Keratinocyte (primary cell): ENCODE measurements around the gene PPME1. TPM values are rescaled to one million over a fixed set of nuclear protein-coding genes. Genes with fewer than 3 reads are reported as not detected.
"Not testable (repeated sequence)": the region's sequence is repeated elsewhere in the genome, so short reads cannot be mapped to it uniquely, and the experiment has no call there.

Experiments
- DNase-seq: peaks from one replicate; pipeline ENCODE4 v3.0.0-alpha.2; 2011; ENCODE audit warnings: low read depth, missing footprints, low spot score
- FAIRE-seq: peaks from 2 replicates; lab custom pipeline; 2011; peaks lifted over from hg19 to GRCh38; lab: Jason Lieb, UNC
- H2AFZ ChIP-seq: 2 replicates; pipeline ENCODE4 v1.6.0; 2012; ENCODE audit warnings: low read length, control low read depth, inconsistent platforms; ENCODE audit not compliant: control insufficient read depth
- H3K27ac ChIP-seq: 2 replicates; pipeline ENCODE4 v1.5.1; 2011; ENCODE audit warnings: low read length; ENCODE audit not compliant: control insufficient read depth, insufficient read depth
- H3K27me3 ChIP-seq: 3 replicates; pipeline ENCODE4 v1.6.0; 2011; ENCODE audit warnings: low read length; ENCODE audit not compliant: control insufficient read depth, insufficient read depth; ENCODE audit errors: extremely low read depth
- H3K36me3 ChIP-seq, 2 experiments: 2 replicates in 1 of 2; 3 replicates in 1 of 2; pipeline ENCODE4 v1.5.1; 2011; ENCODE audit warnings: low read length in 2 of 2, mild to moderate bottlenecking in 1 of 2; ENCODE audit not compliant: control insufficient read depth in 2 of 2, insufficient read depth in 2 of 2; ENCODE audit errors: extremely low read depth in 1 of 2
- H3K4me1 ChIP-seq: 3 replicates; pipeline ENCODE4 v1.5.1; 2011; ENCODE audit warnings: low read length; ENCODE audit not compliant: control insufficient read depth, insufficient read depth; ENCODE audit errors: extremely low read depth
- H3K4me2 ChIP-seq: 3 replicates; pipeline ENCODE4 v1.6.0; 2011; ENCODE audit warnings: low read depth, low read length; ENCODE audit not compliant: control insufficient read depth, insufficient read depth; ENCODE audit errors: extremely low read depth
- H3K4me3 ChIP-seq, 3 experiments: fragments of 200-600 bp in 1 of 3; sonication (generic) in 1 of 3; 2 replicates in 2 of 3; 3 replicates in 1 of 3; pipeline ENCODE4 v1.5.1; 2011 to 2016; ENCODE audit warnings: low read length in 3 of 3, mild to moderate bottlenecking in 3 of 3, control low read depth in 2 of 3, inconsistent platforms in 1 of 3, low read depth in 1 of 3, mixed read lengths in 1 of 3, mixed run types in 1 of 3, moderate library complexity in 1 of 3; ENCODE audit not compliant: control insufficient read depth in 2 of 3, insufficient read depth in 2 of 3; ENCODE audit errors: extremely low read depth in 1 of 3
- H3K79me2 ChIP-seq: 2 replicates; pipeline ENCODE4 v1.6.0; 2012; ENCODE audit warnings: low read length; ENCODE audit not compliant: control insufficient read depth, insufficient read depth
- H3K9ac ChIP-seq: 3 replicates; pipeline ENCODE4 v1.6.0; 2011; ENCODE audit warnings: low read length; ENCODE audit not compliant: control insufficient read depth, insufficient read depth; ENCODE audit errors: extremely low read depth
- H3K9me1 ChIP-seq: 3 replicates; pipeline ENCODE4 v1.6.0; 2011; ENCODE audit warnings: low read length; ENCODE audit not compliant: control insufficient read depth, insufficient read depth; ENCODE audit errors: extremely low read depth
- H3K9me3 ChIP-seq: 2 replicates; pipeline ENCODE4 v1.5.1; 2012; ENCODE audit warnings: low read depth, low read length; ENCODE audit not compliant: control insufficient read depth
- H4K20me1 ChIP-seq: 3 replicates; pipeline ENCODE4 v1.6.0; 2011; ENCODE audit warnings: low read length; ENCODE audit not compliant: control insufficient read depth, insufficient read depth; ENCODE audit errors: extremely low read depth
- EZH2 ChIP-seq: IDR thresholded peaks from one replicate; pipeline ENCODE4 v1.6.1; 2012; ENCODE audit warnings: inconsistent platforms, mild to moderate bottlenecking, low read length, moderate library complexity
- dilution Hi-C: fragments of 300-500 bp; cut with MboI; formaldehyde crosslinking; loops from one replicate; pipeline ENCODE4 v1.7.0; 2020; ENCODE audit warnings: low sequenced_read_pairs; ENCODE audit not compliant: extremely low pct_ligation_motif_present
- polyA plus RNA-seq, 5 experiments: library from polyadenylated mRNA; depleted of rRNA in 3 of 5; stranded (reverse) in 3 of 5; stranded (forward) in 1 of 5; unstranded in 1 of 5; fragments of >200 nt; gene quantifications; 1 replicate in 1 of 5; 2 replicates in 3 of 5; 3 replicates in 1 of 5; pipeline versions ENCODE4 v1.2.1 to v1.2.3, GENCODE V29; 2011 to 2012; ENCODE audit warnings: missing spikeins in 2 of 5, low read depth in 1 of 5, low replicate concordance in 1 of 5
- TF ChIP-seq, protein P1 (sequence below), 3 experiments: IDR thresholded peaks in 1 of 3; conservative IDR thresholded peaks in 1 of 3; optimal IDR thresholded peaks in 1 of 3; 2 replicates in 2 of 3; 3 replicates in 1 of 3; pipeline versions ENCODE3 to v1.5.1; 2011; ENCODE audit warnings: low read length in 3 of 3, mild to moderate bottlenecking in 3 of 3, moderate library complexity in 2 of 3, control low read depth in 1 of 3, inconsistent platforms in 1 of 3; ENCODE audit not compliant: insufficient read depth in 2 of 3; ENCODE audit errors: extremely low read depth in 1 of 3

PPME1 gene
- polyA plus RNA-seq, 1 donor (not counting 4 experiments of a cell fraction or from before 2014, with no cell fraction given) = 34.0 TPM

DNA sequence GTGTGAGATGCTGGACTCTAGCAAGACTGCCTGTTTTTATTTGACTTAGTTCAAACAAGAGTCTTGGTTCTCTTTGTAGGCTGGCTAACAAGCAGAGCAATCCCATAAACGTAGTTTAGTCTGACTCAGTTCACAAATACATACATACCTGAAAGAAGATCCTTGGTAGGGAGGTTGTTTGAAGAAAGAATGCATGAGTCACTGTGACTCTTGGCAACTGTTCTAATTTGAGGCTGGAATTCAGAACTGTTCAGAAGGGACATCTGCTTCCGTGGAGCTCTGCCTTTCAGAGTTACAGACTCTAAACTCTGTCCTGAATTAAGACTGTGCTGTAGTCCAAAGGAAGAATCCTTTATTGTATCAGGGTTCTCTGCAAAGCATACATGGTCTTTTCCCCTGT, 32.5 kb upstream of the PPME1 start:
- Histone ChIP-seq H3K4me2 (peak overlapping the region; percentile 80), H3K4me3 (peak overlapping the region in 1 of 3 experiments; percentile 44), H3K9me3 (no peaks in the 10 kb centered on the region), H3K4me1 (peaks cover 37% of the 10 kb centered on the region), H3K36me3 (peaks cover 0 to 3% of the 10 kb centered on the region in 2 experiments), H4K20me1 (no peaks in the 10 kb centered on the region), H3K9ac (peak overlapping the region; percentile 39), H3K9me1 (no peaks in the 10 kb centered on the region), H3K27ac (peak overlapping the region; percentile 79), H3K79me2 (no peaks in the 10 kb centered on the region), H3K27me3 (no peaks in the 10 kb centered on the region), H2AFZ (no peak overlapping the region)
- no peak for TF ChIP-seq EZH2
- TF ChIP-seq, protein P1, sequence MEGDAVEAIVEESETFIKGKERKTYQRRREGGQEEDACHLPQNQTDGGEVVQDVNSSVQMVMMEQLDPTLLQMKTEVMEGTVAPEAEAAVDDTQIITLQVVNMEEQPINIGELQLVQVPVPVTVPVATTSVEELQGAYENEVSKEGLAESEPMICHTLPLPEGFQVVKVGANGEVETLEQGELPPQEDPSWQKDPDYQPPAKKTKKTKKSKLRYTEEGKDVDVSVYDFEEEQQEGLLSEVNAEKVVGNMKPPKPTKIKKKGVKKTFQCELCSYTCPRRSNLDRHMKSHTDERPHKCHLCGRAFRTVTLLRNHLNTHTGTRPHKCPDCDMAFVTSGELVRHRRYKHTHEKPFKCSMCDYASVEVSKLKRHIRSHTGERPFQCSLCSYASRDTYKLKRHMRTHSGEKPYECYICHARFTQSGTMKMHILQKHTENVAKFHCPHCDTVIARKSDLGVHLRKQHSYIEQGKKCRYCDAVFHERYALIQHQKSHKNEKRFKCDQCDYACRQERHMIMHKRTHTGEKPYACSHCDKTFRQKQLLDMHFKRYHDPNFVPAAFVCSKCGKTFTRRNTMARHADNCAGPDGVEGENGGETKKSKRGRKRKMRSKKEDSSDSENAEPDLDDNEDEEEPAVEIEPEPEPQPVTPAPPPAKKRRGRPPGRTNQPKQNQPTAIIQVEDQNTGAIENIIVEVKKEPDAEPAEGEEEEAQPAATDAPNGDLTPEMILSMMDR (optimal IDR thresholded peaks at IDR 0.05 in 1 of 3, IDR thresholded peaks at IDR 0.05 in 1 of 3, conservative IDR thresholded peaks at IDR 0.05 in 1 of 3; ENCODE audit: extremely low read depth in 1 of 3, insufficient read depth in 2 of 3, low read length in 3 of 3) = no peak
- DNase-seq (peak; percentile 81), FAIRE-seq (peak; percentile 91)
- dilution Hi-C loops = no loop called here

DNA sequence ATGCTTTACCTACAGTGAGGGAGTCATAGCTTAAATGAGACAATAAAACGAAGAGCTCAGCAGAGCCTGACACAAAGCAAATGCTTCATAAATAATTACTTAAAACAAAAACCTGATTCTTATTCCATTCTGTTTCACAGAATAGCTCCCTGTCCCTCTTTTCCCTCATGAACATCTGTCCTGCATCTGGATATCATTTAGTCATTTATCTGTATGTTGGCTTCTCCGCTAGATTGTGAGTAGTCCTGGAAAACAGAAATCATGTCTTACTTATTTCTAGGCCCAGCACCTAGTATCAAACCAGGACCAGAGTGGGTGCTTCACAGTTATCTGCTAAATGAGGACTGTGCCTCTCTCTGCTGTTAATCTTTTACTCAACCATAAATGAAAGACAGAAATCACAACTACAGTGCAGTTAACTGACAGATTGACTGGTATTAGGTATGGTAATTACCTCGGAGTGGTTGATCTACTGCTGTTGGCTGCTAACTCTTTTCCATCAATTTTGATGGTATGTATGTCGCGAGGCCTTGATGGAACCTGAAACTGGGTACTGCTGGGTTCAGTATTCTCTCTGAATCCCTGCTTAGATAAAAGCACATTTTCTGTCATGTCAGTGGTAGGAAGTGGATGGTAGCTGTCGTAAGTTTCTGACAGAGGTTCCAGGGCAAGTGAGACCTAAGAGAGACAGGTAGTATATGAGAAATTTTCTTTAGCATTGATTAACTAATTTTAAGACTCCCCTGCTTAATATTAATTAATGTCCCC, 31.8 kb upstream of the PPME1 start:
- no peak overlapping the region for H3K4me3 ChIP-seq
- no peak for TF ChIP-seq EZH2
- TF ChIP-seq, protein P1 (optimal IDR thresholded peaks at IDR 0.05 in 1 of 3, IDR thresholded peaks at IDR 0.05 in 1 of 3, conservative IDR thresholded peaks at IDR 0.05 in 1 of 3; ENCODE audit: extremely low read depth in 1 of 3, insufficient read depth in 2 of 3, low read length in 3 of 3) = no peak
- H3K9ac ChIP-seq = no peak overlapping the region
- H3K27ac ChIP-seq = peak overlapping the region; percentile 79
- no peaks in the 10 kb centered on the region for H3K36me3 ChIP-seq
- no peak overlapping the region for H2AFZ ChIP-seq
- FAIRE-seq = no peak
- no peaks in the 10 kb centered on the region for H3K9me3 ChIP-seq
- H3K4me1 ChIP-seq = peaks cover 37% of the 10 kb centered on the region
- H3K4me2 ChIP-seq = peak overlapping the region; percentile 80
- no peak for DNase-seq
- H3K79me2 ChIP-seq = no peaks in the 10 kb centered on the region
- no peaks in the 10 kb centered on the region for H3K9me1 ChIP-seq
- H3K27me3 ChIP-seq = no peaks in the 10 kb centered on the region
- no peaks in the 10 kb centered on the region for H4K20me1 ChIP-seq
- dilution Hi-C loops = no loop called here

DNA sequence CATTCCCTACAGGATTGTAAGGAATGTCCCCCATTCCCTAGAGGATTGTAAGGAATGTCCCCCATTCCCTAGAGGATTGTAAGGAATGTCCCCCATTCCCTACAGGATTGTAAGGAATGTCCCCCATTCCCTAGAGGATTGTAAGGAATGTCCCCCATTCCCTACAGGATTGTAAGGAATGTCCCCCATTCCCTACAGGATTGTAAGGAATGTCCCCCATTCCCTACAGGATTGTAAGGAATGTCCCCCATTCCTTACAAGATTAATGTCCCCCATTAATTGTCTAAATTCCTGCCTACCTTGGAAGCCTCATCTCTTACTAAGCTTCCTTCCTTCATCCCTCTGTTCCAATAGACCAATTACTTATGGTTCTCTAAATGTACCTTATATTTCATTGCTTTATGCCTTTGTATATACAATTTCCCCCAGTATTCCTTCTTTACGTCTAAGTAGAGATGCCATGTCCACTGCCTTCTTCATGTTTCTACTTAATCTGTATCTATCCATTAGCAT, 31.1 kb upstream of the PPME1 start:
- H2AFZ ChIP-seq, H3K79me2 ChIP-seq, H3K4me2 ChIP-seq, H3K4me3 ChIP-seq, H3K27ac ChIP-seq, H4K20me1 ChIP-seq, DNase-seq, H3K9me1 ChIP-seq, H3K9me3 ChIP-seq, dilution Hi-C loops, H3K9ac ChIP-seq, FAIRE-seq, H3K27me3 ChIP-seq, H3K36me3 ChIP-seq: not testable (repeated sequence)
- peaks cover 36% of the 10 kb centered on the region for H3K4me1 ChIP-seq
